MM.1S (cell line): ENCODE measurements around the gene SLC26A2.
A peak's percentile ranks its signal among the peaks of the same experiment; 100 is the strongest.
"Not testable (repeated sequence)": the region's sequence is repeated elsewhere in the genome, so short reads cannot be mapped to it uniquely, and the experiment has no call there.

Experiments used
- DNase-seq: peaks from one replicate; pipeline ENCODE4 v3.0.0-alpha.2; 2015
- H2AFZ ChIP-seq: fragments of 300-600 bp; sonication (generic); 2 replicates; pipeline ENCODE4 v1.6.0; 2016; ENCODE audit warnings: antibody characterized with exemption, low read length
- H3F3A ChIP-seq: fragments of 300-600 bp; sonication (generic); 2 replicates; pipeline ENCODE4 v1.6.1; 2016; ENCODE audit warnings: mild to moderate bottlenecking, antibody characterized with exemption, low read length, moderate library complexity, mixed read lengths; ENCODE audit not compliant: insufficient read depth
- H3K27ac ChIP-seq: fragments of 300-600 bp; sonication (generic); 2 replicates; pipeline ENCODE4 v1.5.1; 2016; ENCODE audit warnings: mild to moderate bottlenecking, low read length
- H3K27me3 ChIP-seq: fragments of 300-600 bp; sonication (generic); replicated peaks from 2 replicates; pipeline ENCODE4 v1.6.0; 2016; ENCODE audit warnings: low read length; ENCODE audit not compliant: insufficient read depth
- H3K36me3 ChIP-seq: fragments of 300-600 bp; sonication (generic); replicated peaks from 2 replicates; pipeline ENCODE4 v1.6.1; 2016; ENCODE audit warnings: mild to moderate bottlenecking, low read length, mixed read lengths; ENCODE audit not compliant: insufficient read depth
- H3K4me1 ChIP-seq: fragments of 300-600 bp; sonication (generic); 2 replicates; pipeline ENCODE4 v1.6.1; 2016; ENCODE audit warnings: low read length, mixed read lengths
- H3K4me2 ChIP-seq: fragments of 300-600 bp; sonication (generic); 2 replicates; pipeline ENCODE4 v1.6.0; 2016; ENCODE audit warnings: low read depth, low read length
- H3K4me3 ChIP-seq: fragments of 300-600 bp; sonication (generic); 2 replicates; pipeline ENCODE4 v1.5.1; 2016; ENCODE audit warnings: low read length, mixed read lengths
- H3K79me2 ChIP-seq: fragments of 300-600 bp; sonication (generic); 2 replicates; pipeline ENCODE4 v1.6.1; 2016; ENCODE audit warnings: mixed run types, low read length, mixed read lengths
- H3K9ac ChIP-seq: fragments of 300-600 bp; sonication (generic); 2 replicates; pipeline ENCODE4 v1.6.1; 2016; ENCODE audit warnings: low read length, mixed read lengths
- H3K9me2 ChIP-seq: fragments of 300-600 bp; sonication (generic); replicated peaks from 2 replicates; pipeline ENCODE4 v1.6.1; 2016; ENCODE audit warnings: mild to moderate bottlenecking, low read length, mixed read lengths; ENCODE audit not compliant: insufficient read depth
- H3K9me3 ChIP-seq: fragments of 300-600 bp; sonication (generic); replicated peaks from 2 replicates; pipeline ENCODE4 v1.6.1; 2016; ENCODE audit warnings: mild to moderate bottlenecking, low read length, mixed read lengths; ENCODE audit not compliant: insufficient read depth
- H4K20me1 ChIP-seq: fragments of 300-600 bp; sonication (generic); 2 replicates; pipeline ENCODE4 v1.6.1; 2016; ENCODE audit warnings: mild to moderate bottlenecking, low read length, moderate library complexity, mixed read lengths; ENCODE audit not compliant: insufficient read depth
- CTCF ChIP-seq: fragments of 300-600 bp; sonication (generic); IDR thresholded peaks from 2 replicates; pipeline ENCODE4 v1.5.1; 2016; ENCODE audit warnings: antibody characterized with exemption, low read length, mixed read lengths
- EZH2 ChIP-seq: fragments of 300-600 bp; sonication (generic); optimal IDR thresholded peaks from 2 replicates; pipeline ENCODE3; 2017; ENCODE audit warnings: low read depth, mild to moderate bottlenecking, antibody characterized with exemption, low read length, mixed read lengths
- EZH2phosphoT487 ChIP-seq: fragments of 300-600 bp; sonication (generic); IDR thresholded peaks from 2 replicates; pipeline ENCODE4 v1.6.1; 2018; ENCODE audit warnings: antibody characterized with exemption, low read length

SLC26A2 gene

DNA sequence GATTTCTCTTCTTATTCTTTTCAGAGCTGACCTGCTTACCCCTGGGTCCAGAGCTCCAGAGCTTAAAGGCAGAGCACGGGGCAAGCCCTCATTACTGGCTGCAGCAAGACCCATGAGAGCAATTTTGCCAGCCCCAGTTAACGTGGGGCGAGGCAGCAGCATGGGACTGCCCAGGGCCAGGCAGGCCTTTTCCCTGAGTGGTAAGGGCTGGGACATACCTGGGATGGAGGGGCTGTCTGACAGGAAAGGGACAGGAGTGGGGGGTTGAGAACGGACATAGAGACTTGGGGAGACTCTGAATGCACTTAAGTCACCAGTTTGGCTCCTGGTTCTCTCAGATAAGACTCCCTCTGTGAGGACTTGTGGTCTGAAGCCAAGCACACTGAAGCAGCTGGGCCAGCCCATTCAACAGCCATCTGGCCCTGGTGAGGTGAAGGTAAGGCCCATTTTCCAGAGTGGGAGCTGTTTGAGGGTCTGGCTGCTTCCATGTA lies 66.2 kb downstream of the SLC26A2 start:
- no peak for DNase-seq
- Histone ChIP-seq H3K27me3 (no peaks in the 10 kb centered on the region), H3K4me1 (peaks cover 13% of the 10 kb centered on the region), H3K4me2 (no peak overlapping the region), H3K36me3 (peaks cover 19% of the 10 kb centered on the region; the same call in 1 of the 2 replicates), H3K9me3 (no peaks in the 10 kb centered on the region), H3K4me3 (no peak overlapping the region), H3K9me2 (no peaks in the 10 kb centered on the region), H3K9ac (no peak overlapping the region), H2AFZ (no peak overlapping the region), H4K20me1 (no peaks in the 10 kb centered on the region), H3K79me2 (peaks cover 17% of the 10 kb centered on the region), H3F3A (peaks cover 8% of the 10 kb centered on the region; the same call in 1 of the 2 replicates), H3K27ac (no peak overlapping the region)
- TF ChIP-seq CTCF (no peak), EZH2phosphoT487 (no peak), EZH2 (no peak)

- not testable (repeated sequence) for H3K9me2 ChIP-seq, DNase-seq, H4K20me1 ChIP-seq, H3K27ac ChIP-seq, H3K4me1 ChIP-seq, H3F3A ChIP-seq, H3K4me2 ChIP-seq, H2AFZ ChIP-seq, H3K27me3 ChIP-seq, H3K9ac ChIP-seq, H3K9me3 ChIP-seq, H3K4me3 ChIP-seq
- peaks cover 26% of the 10 kb centered on the region; the same call in 1 of the 2 replicates for H3K36me3 ChIP-seq
- peaks cover 12% of the 10 kb centered on the region for H3K79me2 ChIP-seq
Measured at GRCh38 chr5:150028047-150028446, 67.5 kb downstream of the SLC26A2 start.

DNA sequence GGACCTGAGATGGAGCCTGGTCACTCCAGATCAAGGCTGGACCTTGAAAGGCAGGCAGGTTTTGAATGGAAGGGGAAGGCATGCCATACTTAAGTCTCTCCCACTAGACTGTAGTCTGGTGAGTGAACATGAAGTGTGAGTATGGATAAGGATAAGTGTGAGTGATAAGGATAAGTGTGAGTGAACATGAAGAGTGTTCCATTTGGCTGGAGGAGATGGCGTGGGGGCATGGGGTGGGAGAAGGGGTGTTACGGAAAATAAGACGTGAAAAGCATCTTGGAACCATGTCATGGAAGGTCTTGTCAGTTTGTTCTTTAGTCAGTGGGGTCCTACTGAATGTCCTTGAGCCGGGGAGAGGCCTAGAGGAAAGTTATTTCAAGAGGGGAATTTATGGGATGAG lies 72.8 kb downstream of the SLC26A2 start:
- peaks cover 8% of the 10 kb centered on the region; the same call in 1 of the 2 replicates for H3F3A ChIP-seq
- H3K9me3 ChIP-seq, result no peaks in the 10 kb centered on the region
- H4K20me1 ChIP-seq, result no peaks in the 10 kb centered on the region
- no peak overlapping the region for H3K4me3 ChIP-seq
- H3K9me2 ChIP-seq, result no peaks in the 10 kb centered on the region
- no peak for DNase-seq
- TF ChIP-seq EZH2phosphoT487 (no peak), EZH2 (no peak), CTCF (no peak)
- no peak overlapping the region for H3K9ac ChIP-seq
- H2AFZ ChIP-seq, result no peak overlapping the region
- H3K36me3 ChIP-seq, result peaks cover 25% of the 10 kb centered on the region; the same call in 1 of the 2 replicates
- no peaks in the 10 kb centered on the region for H3K27me3 ChIP-seq
- H3K27ac ChIP-seq, result no peak overlapping the region
- no peak overlapping the region for H3K4me2 ChIP-seq
- H3K4me1 ChIP-seq, result peaks cover 22% of the 10 kb centered on the region
- peaks cover 4% of the 10 kb centered on the region; the same call in 1 of the 2 replicates for H3K79me2 ChIP-seq

GRCh38 chr5:150034662-150035061 lies 74.1 kb downstream of the SLC26A2 start:
- Histone ChIP-seq H3K27me3 (no peaks in the 10 kb centered on the region), H3K9me3 (no peaks in the 10 kb centered on the region), H3K36me3 (peaks cover 25% of the 10 kb centered on the region; the same call in 1 of the 2 replicates), H3K4me1 (peaks cover 22% of the 10 kb centered on the region), H3K9me2 (no peaks in the 10 kb centered on the region), H3K9ac (no peak overlapping the region), H3K27ac (peak overlapping the region; percentile 14; the same call in 1 of the 2 replicates), H2AFZ (no peak overlapping the region), H3K4me2 (peak overlapping the region; percentile 6; the same call in 1 of the 2 replicates), H4K20me1 (no peaks in the 10 kb centered on the region), H3F3A (peaks cover 8% of the 10 kb centered on the region; the same call in 1 of the 2 replicates), H3K79me2 (peaks cover 9% of the 10 kb centered on the region; the same call in 1 of the 2 replicates), H3K4me3 (no peak overlapping the region)
- TF ChIP-seq EZH2 (no peak), EZH2phosphoT487 (no peak), CTCF (no peak)
- no peak for DNase-seq
